IMR-90 (cell line): Measurements from ENCODE around the gene SLC25A21. TPM values are rescaled to one million over a fixed set of nuclear protein-coding genes. Genes with fewer than 3 reads are reported as not detected.

Experiments used
- ATAC-seq: fragments of 200-7000 bp; cut with Tn5 transposase; 2 replicates; pipeline ENCODE4 v1.9.1; 2020; ENCODE audit warnings: low read depth, mild to moderate bottlenecking, moderate library complexity
- BruUV-seq: library from RNA; stranded (reverse); fragments of 400-500 nt; replicated peaks from 2 replicates; lab custom pipeline; 2021; lab: Mats Ljungman, UMichigan
- CTCF ChIA-PET: fragments of 300-600 bp; formaldehyde crosslinking; extraction: SDS; loops from one replicate; lab custom pipeline; 2021; ENCODE audit warnings: antibody characterized with exemption; lab: Yijun Ruan, JAX
- POLR2A ChIA-PET: fragments of 300-600 bp; sonication (Branson Sonifier 250); formaldehyde crosslinking; loops from one replicate; lab custom pipeline; 2022; ENCODE audit warnings: antibody characterized with exemption; ENCODE audit not compliant: unreplicated experiment; lab: Charles Lee
- DNase-seq: peaks from one replicate; pipeline ENCODE4 v3.0.0; 2013
- H2AFZ ChIP-seq: replicated peaks from 2 replicates; pipeline ENCODE3; 2013; ENCODE audit warnings: low read length, mild to moderate bottlenecking; ENCODE audit not compliant: poor library complexity
- H2AK5ac ChIP-seq: 2 replicates; pipeline ENCODE4 v1.6.1; 2013; ENCODE audit warnings: low read depth, low read length, inconsistent platforms
- H2AK9ac ChIP-seq: replicated peaks from 2 replicates; pipeline ENCODE3; 2013; ENCODE audit warnings: mild to moderate bottlenecking, low read depth, low read length, moderate library complexity; ENCODE audit not compliant: poor library complexity
- H2BK120ac ChIP-seq: 2 replicates; pipeline ENCODE4 v1.6.1; 2013; ENCODE audit warnings: low read depth, low read length, inconsistent platforms
- H2BK15ac ChIP-seq: 3 replicates; pipeline ENCODE4 v1.6.1; 2013; ENCODE audit warnings: low read depth, low read length, inconsistent platforms
- H2BK20ac ChIP-seq: 2 replicates; pipeline ENCODE4 v1.6.1; 2013; ENCODE audit warnings: low read depth, mild to moderate bottlenecking, inconsistent platforms, low read length, moderate library complexity
- H2BK5ac ChIP-seq: 2 replicates; pipeline ENCODE4 v1.6.1; 2013; ENCODE audit warnings: mild to moderate bottlenecking, low read depth, low read length, inconsistent platforms; ENCODE audit not compliant: poor library complexity, severe bottlenecking
- H3K14ac ChIP-seq: replicated peaks from 2 replicates; pipeline ENCODE4 v1.6.1; 2013; ENCODE audit warnings: low read depth, low read length, inconsistent platforms
- H3K18ac ChIP-seq: 2 replicates; pipeline ENCODE4 v1.6.1; 2013; ENCODE audit warnings: low read depth, low read length, control low read depth
- H3K23ac ChIP-seq: 2 replicates; pipeline ENCODE4 v1.6.1; 2013; ENCODE audit warnings: low read depth, low read length, inconsistent platforms
- H3K27ac ChIP-seq: 2 replicates; pipeline ENCODE4 v1.5.1; 2013; ENCODE audit warnings: mild to moderate bottlenecking, control low read depth, low read length; ENCODE audit not compliant: insufficient read depth
- H3K27me3 ChIP-seq: 2 replicates; pipeline ENCODE4 v1.6.1; 2013; ENCODE audit warnings: low read length; ENCODE audit not compliant: control insufficient read depth, insufficient read depth
- H3K36me3 ChIP-seq: 2 replicates; pipeline ENCODE4 v1.6.1; 2013; ENCODE audit warnings: low read length, mixed read lengths; ENCODE audit not compliant: control insufficient read depth, insufficient read depth
- H3K4ac ChIP-seq: 2 replicates; pipeline ENCODE4 v1.6.1; 2013; ENCODE audit warnings: low read depth, low read length, inconsistent platforms
- H3K4me1 ChIP-seq: 2 replicates; pipeline ENCODE4 v1.6.1; 2013; ENCODE audit warnings: low read length, mixed read lengths; ENCODE audit not compliant: control insufficient read depth, insufficient read depth
- H3K4me2 ChIP-seq: 2 replicates; pipeline ENCODE4 v1.6.1; 2013; ENCODE audit warnings: low read depth, mild to moderate bottlenecking, control low read depth, low read length, moderate library complexity
- H3K4me3 ChIP-seq: 2 replicates; pipeline ENCODE4 v1.5.1; 2013; ENCODE audit warnings: low read depth, mild to moderate bottlenecking, control low read depth, low read length, moderate library complexity; ENCODE audit not compliant: insufficient read depth
- H3K56ac ChIP-seq: 2 replicates; pipeline ENCODE4 v1.6.1; 2013; ENCODE audit warnings: low read length, inconsistent platforms; ENCODE audit not compliant: insufficient read depth; ENCODE audit errors: extremely low read depth
- H3K79me1 ChIP-seq, 2 experiments: 2 replicates each; pipeline ENCODE4 v1.6.1; 2013; ENCODE audit warnings: low read length in 2 of 2, inconsistent platforms in 1 of 2, low read depth in 1 of 2
- H3K9ac ChIP-seq: 2 replicates; pipeline ENCODE4 v1.6.1; 2013; ENCODE audit warnings: low read depth, low read length, control low read depth
- H3K9me1 ChIP-seq: 2 replicates; pipeline ENCODE4 v1.6.1; 2013; ENCODE audit warnings: low read length, inconsistent platforms; ENCODE audit not compliant: insufficient read depth
- H3K9me3 ChIP-seq: 2 replicates; pipeline ENCODE4 v1.6.1; 2013; ENCODE audit warnings: low read length; ENCODE audit not compliant: control insufficient read depth, insufficient read depth
- H4K20me1 ChIP-seq: 2 replicates; pipeline ENCODE4 v1.6.1; 2013; ENCODE audit warnings: low read length, inconsistent platforms; ENCODE audit not compliant: insufficient read depth
- H4K5ac ChIP-seq: 2 replicates; pipeline ENCODE4 v1.6.1; 2013; ENCODE audit warnings: mild to moderate bottlenecking, low read depth, low read length, control low read depth
- H4K8ac ChIP-seq, 2 experiments: 2 replicates each; pipeline ENCODE4 v1.6.1; 2013; ENCODE audit warnings: low read depth in 2 of 2, low read length in 2 of 2, control low read depth in 1 of 2, inconsistent platforms in 1 of 2
- H4K91ac ChIP-seq: 2 replicates; pipeline ENCODE4 v1.6.1; 2013; ENCODE audit warnings: low read depth, low read length, inconsistent platforms; ENCODE audit not compliant: insufficient read depth
- BHLHE40 ChIP-seq: fragments of 150-350 bp; IDR thresholded peaks from 2 replicates; pipeline ENCODE4 v1.6.1; 2016; ENCODE audit warnings: mild to moderate bottlenecking, low read depth, low read length
- CEBPB ChIP-seq: IDR thresholded peaks from 2 replicates; pipeline ENCODE4 v1.6.1; 2012; ENCODE audit warnings: low read depth, low read length, improper control_type of control experiment
- CHD1 ChIP-seq: IDR thresholded peaks from 2 replicates; pipeline ENCODE4 v1.6.1; 2012; ENCODE audit warnings: low read depth, low read length, improper control_type of control experiment
- FOS ChIP-seq: fragments of 150-350 bp; IDR thresholded peaks from 2 replicates; pipeline ENCODE4 v1.6.1; 2016; ENCODE audit warnings: low read depth, low read length
- MAFK ChIP-seq: IDR thresholded peaks from 2 replicates; pipeline ENCODE4 v1.6.1; 2012; ENCODE audit warnings: low read depth, low read length, improper control_type of control experiment
- MAZ ChIP-seq: IDR thresholded peaks from 2 replicates; pipeline ENCODE4 v1.6.1; 2012; ENCODE audit warnings: low read depth, mild to moderate bottlenecking, low read length, improper control_type of control experiment, moderate library complexity, borderline replicate concordance
- MXI1 ChIP-seq: IDR thresholded peaks from 2 replicates; pipeline ENCODE4 v1.6.1; 2012; ENCODE audit warnings: low read depth, mild to moderate bottlenecking, low read length, moderate library complexity, borderline replicate concordance
- NFE2L2 ChIP-seq: fragments of 150-350 bp; IDR thresholded peaks from 2 replicates; pipeline ENCODE4 v1.6.1; 2016; ENCODE audit warnings: low read depth, mild to moderate bottlenecking, low read length
- POLR2A ChIP-seq: IDR thresholded peaks from 2 replicates; pipeline ENCODE4 v1.6.1; 2012; ENCODE audit warnings: mild to moderate bottlenecking, low read depth, low read length
- RAD21 ChIP-seq: IDR thresholded peaks from 2 replicates; pipeline ENCODE4 v1.6.1; 2012; ENCODE audit warnings: low read length, improper control_type of control experiment
- RCOR1 ChIP-seq: IDR thresholded peaks from 2 replicates; pipeline ENCODE4 v1.6.1; 2012; ENCODE audit warnings: mild to moderate bottlenecking, low read length, improper control_type of control experiment; ENCODE audit not compliant: insufficient replicate concordance
- RFX5 ChIP-seq: IDR thresholded peaks from 2 replicates; pipeline ENCODE4 v1.8.0; 2012; ENCODE audit warnings: low read depth, mild to moderate bottlenecking, low read length, moderate library complexity
- SMC3 ChIP-seq: fragments of 150-350 bp; IDR thresholded peaks from 2 replicates; pipeline ENCODE4 v1.6.1; 2016; ENCODE audit warnings: low read depth, mild to moderate bottlenecking, antibody characterized with exemption, low read length, moderate library complexity
- WGBS, 2 experiments: methylation state at CpG; one replicate each; pipeline versions ENCODE4 v1.1.5 to v1.1.7; 2013; ENCODE audit warnings: missing lambda C conversion rate in 2 of 2; ENCODE audit not compliant: insufficient read length in 1 of 2; ENCODE audit errors: extremely low coverage in 2 of 2; 5-methylcytosine and 5-hydroxymethylcytosine counted together
- dilution Hi-C: fragments of 300-500 bp; cut with HindIII; formaldehyde crosslinking; loops from one replicate; pipeline ENCODE4 v1.14.3; 2018; ENCODE audit warnings: low sequenced_read_pairs; ENCODE audit not compliant: unreplicated experiment
- in situ Hi-C: fragments of 300-500 bp; cut with MboI; formaldehyde crosslinking; loops from 3 replicates; pipeline ENCODE4 v1.14.3; 2019; ENCODE audit warnings: low sequenced_read_pairs, inconsistent platforms, mixed read lengths
- intact Hi-C: fragments of 100-400 bp; cut with micrococcal nuclease; formaldehyde crosslinking; loops from 2 replicates; pipeline ENCODE4 v1.10.0; 2022
- polyA plus RNA-seq, 3 experiments: library from polyadenylated mRNA; depleted of rRNA; stranded (reverse); fragments of >200 nt; gene quantifications; 2 replicates each; pipeline ENCODE4 v1.2.3, GENCODE V29; 2012; ENCODE audit warnings: low replicate concordance in 1 of 3
- total RNA-seq: library from RNA; depleted of rRNA; stranded (reverse); fragments of >200 nt; gene quantifications from 2 replicates; pipeline ENCODE4 v1.2.3, GENCODE V29; 2012
- TF ChIP-seq, protein P1 (sequence below): fragments of 150-350 bp; IDR thresholded peaks from 2 replicates; pipeline ENCODE4 v1.6.1; 2016; ENCODE audit warnings: low read depth, mild to moderate bottlenecking, low read length, moderate library complexity, borderline replicate concordance
- TF ChIP-seq, protein P2 (sequence below): conservative IDR thresholded peaks from 2 replicates; pipeline ENCODE4 v1.5.1; 2012; ENCODE audit warnings: mild to moderate bottlenecking, low read depth, low read length, improper control_type of control experiment
- TF ChIP-seq, protein P3 (sequence below): fragments of 150-350 bp; IDR thresholded peaks from 2 replicates; pipeline ENCODE4 v1.6.1; 2017; ENCODE audit warnings: mild to moderate bottlenecking, antibody characterized with exemption, low read length, low read depth

Gene SLC25A21
- total and polyA plus RNA-seq, 2 of the 4 experiments (the other 2 are of a cell fraction): 0.62 to 0.90 TPM

DNA sequence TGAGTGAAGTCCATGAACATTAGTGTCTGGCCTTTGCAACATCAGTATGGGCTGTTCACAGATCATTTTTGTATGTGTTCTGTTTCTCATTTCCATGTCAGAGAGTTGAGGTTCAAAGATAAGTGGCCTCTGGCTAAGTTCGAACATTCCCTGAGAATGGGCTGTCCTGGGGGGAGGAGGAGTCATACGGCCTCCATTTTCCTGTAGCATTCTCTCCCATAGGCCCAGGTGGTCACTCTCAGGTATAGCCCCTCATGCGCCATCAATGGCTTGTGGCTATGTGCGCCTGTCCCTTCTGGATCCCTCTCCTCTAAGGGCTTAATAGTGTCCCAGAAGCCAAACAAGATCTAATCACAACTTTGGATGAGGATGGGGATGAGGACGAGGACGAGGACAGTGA, 345.8 kb downstream of the SLC25A21 start:
- H3K36me3 ChIP-seq: no peaks in the 10 kb centered on the region
- no peak overlapping the region for H3K18ac ChIP-seq
- no peaks in the 10 kb centered on the region for H3K4me1 ChIP-seq
- TF ChIP-seq, protein P1, sequence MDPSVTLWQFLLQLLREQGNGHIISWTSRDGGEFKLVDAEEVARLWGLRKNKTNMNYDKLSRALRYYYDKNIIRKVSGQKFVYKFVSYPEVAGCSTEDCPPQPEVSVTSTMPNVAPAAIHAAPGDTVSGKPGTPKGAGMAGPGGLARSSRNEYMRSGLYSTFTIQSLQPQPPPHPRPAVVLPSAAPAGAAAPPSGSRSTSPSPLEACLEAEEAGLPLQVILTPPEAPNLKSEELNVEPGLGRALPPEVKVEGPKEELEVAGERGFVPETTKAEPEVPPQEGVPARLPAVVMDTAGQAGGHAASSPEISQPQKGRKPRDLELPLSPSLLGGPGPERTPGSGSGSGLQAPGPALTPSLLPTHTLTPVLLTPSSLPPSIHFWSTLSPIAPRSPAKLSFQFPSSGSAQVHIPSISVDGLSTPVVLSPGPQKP: no peak
- TF ChIP-seq, protein P2, sequence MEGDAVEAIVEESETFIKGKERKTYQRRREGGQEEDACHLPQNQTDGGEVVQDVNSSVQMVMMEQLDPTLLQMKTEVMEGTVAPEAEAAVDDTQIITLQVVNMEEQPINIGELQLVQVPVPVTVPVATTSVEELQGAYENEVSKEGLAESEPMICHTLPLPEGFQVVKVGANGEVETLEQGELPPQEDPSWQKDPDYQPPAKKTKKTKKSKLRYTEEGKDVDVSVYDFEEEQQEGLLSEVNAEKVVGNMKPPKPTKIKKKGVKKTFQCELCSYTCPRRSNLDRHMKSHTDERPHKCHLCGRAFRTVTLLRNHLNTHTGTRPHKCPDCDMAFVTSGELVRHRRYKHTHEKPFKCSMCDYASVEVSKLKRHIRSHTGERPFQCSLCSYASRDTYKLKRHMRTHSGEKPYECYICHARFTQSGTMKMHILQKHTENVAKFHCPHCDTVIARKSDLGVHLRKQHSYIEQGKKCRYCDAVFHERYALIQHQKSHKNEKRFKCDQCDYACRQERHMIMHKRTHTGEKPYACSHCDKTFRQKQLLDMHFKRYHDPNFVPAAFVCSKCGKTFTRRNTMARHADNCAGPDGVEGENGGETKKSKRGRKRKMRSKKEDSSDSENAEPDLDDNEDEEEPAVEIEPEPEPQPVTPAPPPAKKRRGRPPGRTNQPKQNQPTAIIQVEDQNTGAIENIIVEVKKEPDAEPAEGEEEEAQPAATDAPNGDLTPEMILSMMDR: no peak
- TF ChIP-seq NFE2L2 (no peak), SMC3 (no peak), RAD21 (no peak), RFX5 (no peak), CEBPB (no peak), POLR2A (no peak), RCOR1 (no peak), CHD1 (no peak), FOS (no peak), MXI1 (no peak), MAZ (no peak), MAFK (no peak), BHLHE40 (no peak)
- TF ChIP-seq, protein P3, sequence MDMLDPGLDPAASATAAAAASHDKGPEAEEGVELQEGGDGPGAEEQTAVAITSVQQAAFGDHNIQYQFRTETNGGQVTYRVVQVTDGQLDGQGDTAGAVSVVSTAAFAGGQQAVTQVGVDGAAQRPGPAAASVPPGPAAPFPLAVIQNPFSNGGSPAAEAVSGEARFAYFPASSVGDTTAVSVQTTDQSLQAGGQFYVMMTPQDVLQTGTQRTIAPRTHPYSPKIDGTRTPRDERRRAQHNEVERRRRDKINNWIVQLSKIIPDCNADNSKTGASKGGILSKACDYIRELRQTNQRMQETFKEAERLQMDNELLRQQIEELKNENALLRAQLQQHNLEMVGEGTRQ: no peak
- no peak overlapping the region for H4K8ac ChIP-seq
- CTCF ChIA-PET: no interaction called here
- H3K27ac ChIP-seq: no peak overlapping the region
- H3K9me1 ChIP-seq: no peaks in the 10 kb centered on the region
- POLR2A ChIA-PET: no interaction called here
- H4K5ac ChIP-seq: no peak overlapping the region
- H2BK20ac ChIP-seq: no peak overlapping the region
- no peak overlapping the region for H3K4me3 ChIP-seq
- H2BK120ac ChIP-seq: no peak overlapping the region
- no peaks in the 10 kb centered on the region for H4K20me1 ChIP-seq
- no TSS peak for BruUV-seq
- 0 out of 2 replicates have a peak, but pooled peaks cover 1% of the 10 kb centered on the region for H3K27me3 ChIP-seq
- ATAC-seq (no peak), DNase-seq (no peak)
- H3K79me1 ChIP-seq: no peaks in the 10 kb centered on the region
- no peak overlapping the region for H3K56ac ChIP-seq
- no peak overlapping the region for H2AFZ ChIP-seq
- H4K91ac ChIP-seq: no peak overlapping the region
- WGBS, 2 experiments: no CpG with 5 or more reads among the region's 6 CpGs
- H2BK5ac ChIP-seq: no peak overlapping the region
- dilution Hi-C loops: no loop called here
- H2AK9ac ChIP-seq: no peak overlapping the region
- in situ Hi-C loops: no loop called here
- H3K9ac ChIP-seq: no peak overlapping the region
- H2AK5ac ChIP-seq: no peak overlapping the region
- H3K9me3 ChIP-seq: no peaks in the 10 kb centered on the region
- H3K23ac ChIP-seq: no peak overlapping the region
- no peak overlapping the region for H3K4me2 ChIP-seq
- H3K14ac ChIP-seq: no peak overlapping the region
- intact Hi-C loops: no loop called here
- H3K4ac ChIP-seq: no peak overlapping the region
- H2BK15ac ChIP-seq: no peak overlapping the region
